Measurements from ENCODE around the gene GUCA1A. TPM values are rescaled to one million over a fixed set of nuclear protein-coding genes. Genes with fewer than 3 reads are reported as not detected.
"Not testable (repeated sequence)": the region's sequence is repeated elsewhere in the genome, so short reads cannot be mapped to it uniquely, and the experiment has no call there.

Gene GUCA1A
- total and polyA plus RNA-seq, 2 of the 4 experiments (the other 2 are of a cell fraction), result 0.18 to 0.32 TPM

GRCh38 chr6:42169780-42170179 lies 3.4 kb upstream of the GUCA1A start:
- H3K9ac ChIP-seq (ENCODE audit: low read depth, low read length); H2BK20ac ChIP-seq (ENCODE audit: low read depth, low read length); H3K79me1 ChIP-seq (ENCODE audit: low read depth in 1 of 2, low read length in 2 of 2); H2BK15ac ChIP-seq (ENCODE audit: low read depth, low read length); H3K27me3 ChIP-seq (ENCODE audit: control insufficient read depth, insufficient read depth, low read length); H2AK5ac ChIP-seq (ENCODE audit: low read depth, low read length); DNase-seq; H3K9me1 ChIP-seq (ENCODE audit: insufficient read depth, low read length); H4K91ac ChIP-seq (ENCODE audit: insufficient read depth, low read depth, low read length); H2BK120ac ChIP-seq (ENCODE audit: low read depth, low read length); H3K36me3 ChIP-seq (ENCODE audit: control insufficient read depth, insufficient read depth, low read length); H3K4me3 ChIP-seq (ENCODE audit: insufficient read depth, low read depth, low read length); H4K8ac ChIP-seq (ENCODE audit: low read depth in 2 of 2, low read length in 2 of 2); H3K56ac ChIP-seq (ENCODE audit: extremely low read depth, insufficient read depth, low read length); H3K27ac ChIP-seq (ENCODE audit: insufficient read depth, low read length); POLR2A ChIA-PET (ENCODE audit: unreplicated experiment); H4K20me1 ChIP-seq (ENCODE audit: insufficient read depth, low read length); H3K4me2 ChIP-seq (ENCODE audit: low read depth, low read length); H3K4me1 ChIP-seq (ENCODE audit: control insufficient read depth, insufficient read depth, low read length); dilution Hi-C loops (cut with HindIII; ENCODE audit: low sequenced_read_pairs, unreplicated experiment); H3K9me3 ChIP-seq (ENCODE audit: control insufficient read depth, insufficient read depth, low read length); H3K4ac ChIP-seq (ENCODE audit: low read depth, low read length); BruUV-seq (replicated peaks); H3K18ac ChIP-seq (ENCODE audit: low read depth, low read length); H4K5ac ChIP-seq (ENCODE audit: low read depth, low read length); H2AK9ac ChIP-seq (replicated peaks; ENCODE audit: low read depth, low read length, poor library complexity); H2BK5ac ChIP-seq (ENCODE audit: low read depth, low read length, poor library complexity, severe bottlenecking); H2AFZ ChIP-seq (replicated peaks; ENCODE audit: low read length, poor library complexity); H3K23ac ChIP-seq (ENCODE audit: low read depth, low read length); H3K14ac ChIP-seq (replicated peaks; ENCODE audit: low read depth, low read length); ATAC-seq (ENCODE audit: low read depth): not testable (repeated sequence)
- peak; percentile 36; the same call in 1 of the 2 replicates for TF ChIP-seq MAFK (IDR thresholded peaks at IDR 0.05; ENCODE audit: low read depth, low read length)
- in situ Hi-C loops (cut with MboI; ENCODE audit: low sequenced_read_pairs) (loop anchor here (5.0 kb wide), 1 partner anchor 92 kb away; no protein-coding TSS in a partner anchor), intact Hi-C loops (cut with micrococcal nuclease) (loop anchor here (10.0 kb wide), 1 partner anchor 385 kb away; the partner anchor contains the start of genes PRICKLE4 and TOMM6)
- CTCF ChIA-PET, result interaction anchor here (0.6 to 1.9 kb wide), 3 partner anchors 13 to 378 kb away, joined by 3 to 15 read pairs (median 8); no protein-coding TSS in a partner anchor
- no CpG with 5 or more reads among the region's 2 CpGs for WGBS, 2 experiments (ENCODE audit: extremely low coverage in 2 of 2, insufficient read length in 1 of 2)

Data from IMR-90 (cell line).